ENCODE measurements around the gene C14orf93.

DNA sequence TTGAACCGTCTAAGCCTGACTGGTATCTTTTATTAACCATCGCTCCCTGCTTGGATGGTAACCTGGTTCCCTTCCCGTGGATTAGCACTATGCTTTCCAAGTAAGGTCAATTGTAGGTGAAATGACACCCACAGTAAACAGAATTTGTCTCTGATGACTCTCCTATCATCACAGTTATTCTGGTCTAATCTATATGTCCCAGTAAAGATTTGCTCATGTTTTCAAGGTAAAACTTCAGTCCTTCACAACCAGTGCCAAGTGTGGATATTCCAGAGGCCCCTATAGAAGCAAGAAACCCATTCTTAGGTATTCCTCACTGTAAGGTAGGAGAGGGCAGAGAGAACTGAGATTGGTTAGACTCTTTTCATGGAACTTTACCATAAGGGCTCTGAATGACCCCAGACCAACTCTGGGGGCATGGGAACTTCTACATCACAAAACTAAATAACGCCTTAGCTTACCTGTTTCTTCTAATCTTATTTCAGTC lies 43.1 kb downstream of the C14orf93 start:
- TF ChIP-seq CTCF (IDR thresholded peaks at IDR 0.05), result no peak
- no peak for TF ChIP-seq POLR2AphosphoS5 (IDR thresholded peaks at IDR 0.05)
- no peak for TF ChIP-seq POLR2A (IDR thresholded peaks at IDR 0.05)
